Right cardiac atrium (tissue), 5 donors: Measurements from ENCODE around the gene NRP2. TPM values are rescaled to one million over a fixed set of nuclear protein-coding genes. Genes with fewer than 3 reads are reported as not detected.
A peak's percentile ranks its signal among the peaks of the same experiment; 100 is the strongest.

Experiments used
- ATAC-seq, 2 donors: fragments of 200-7000 bp; cut with Tn5 transposase; one replicate each; pipeline versions ENCODE4 v1.8.0 to v1.9.1; 2020; ENCODE audit warnings: moderate library complexity in 2 of 2, mild to moderate bottlenecking in 1 of 2
- DNase-seq, 3 donors: peaks; one replicate each; pipeline ENCODE4 v3.0.0-alpha.2; 2020
- H3K27ac ChIP-seq: one replicate; pipeline ENCODE4 v1.5.1; 2013; ENCODE audit warnings: mild to moderate bottlenecking, low read length, control low read depth, moderate library complexity
- H3K27me3 ChIP-seq: one replicate; pipeline ENCODE4 v1.6.1; 2013; ENCODE audit not compliant: control insufficient read depth, insufficient read depth
- H3K4me1 ChIP-seq: one replicate; pipeline ENCODE4 v1.6.1; 2013; ENCODE audit warnings: low read length; ENCODE audit not compliant: control insufficient read depth, insufficient read depth
- H3K4me3 ChIP-seq: one replicate; pipeline ENCODE4 v1.5.1; 2013; ENCODE audit warnings: low read length, control low read depth
- H3K9me3 ChIP-seq: one replicate; pipeline ENCODE4 v1.6.1; 2013; ENCODE audit warnings: low read length; ENCODE audit not compliant: control insufficient read depth
- WGBS: extraction: QIAGEN DNeasy Blood & Tissue Kit; methylation state at CpG from one replicate; pipeline ENCODE4 v1.1.7; 2013; 5-methylcytosine and 5-hydroxymethylcytosine counted together
- intact Hi-C, 4 donors: fragments of 100-400 bp; cut with DNase I; formaldehyde crosslinking; loops; one replicate each; pipeline versions ENCODE4 v1.11.0 to v1.14.0; 2022 to 2023
- polyA plus RNA-seq: library from polyadenylated mRNA; stranded (reverse); fragments of 200-250 nt; gene quantifications from one replicate; pipeline ENCODE4 v1.2.3, GENCODE V29; 2013
- total RNA-seq, 4 donors: library from RNA; stranded (reverse); fragmentation: NEBNext Ultra II Directional; extraction: Animal tissue kit (Norgen Biotek cat#: 25700); gene quantifications; one replicate each; pipeline ENCODE4 v1.2.1, GENCODE V29; 2021
- donor health status: healthy with polysubstance abuse.
- donor health status: DM: no; HTN: yes; CAD: no.
- donor health status: DM: no; HTN: no; CAD: no.
- donor health status: DM: no; HTN: yes; CAD: no; lungs with severe emphysema.
- donor health status: DM: yes; HTN: yes; CAD: no.

Gene NRP2
- total and polyA plus RNA-seq, 5 donors: 5.7 to 11.1 (median 9.5) TPM

DNA sequence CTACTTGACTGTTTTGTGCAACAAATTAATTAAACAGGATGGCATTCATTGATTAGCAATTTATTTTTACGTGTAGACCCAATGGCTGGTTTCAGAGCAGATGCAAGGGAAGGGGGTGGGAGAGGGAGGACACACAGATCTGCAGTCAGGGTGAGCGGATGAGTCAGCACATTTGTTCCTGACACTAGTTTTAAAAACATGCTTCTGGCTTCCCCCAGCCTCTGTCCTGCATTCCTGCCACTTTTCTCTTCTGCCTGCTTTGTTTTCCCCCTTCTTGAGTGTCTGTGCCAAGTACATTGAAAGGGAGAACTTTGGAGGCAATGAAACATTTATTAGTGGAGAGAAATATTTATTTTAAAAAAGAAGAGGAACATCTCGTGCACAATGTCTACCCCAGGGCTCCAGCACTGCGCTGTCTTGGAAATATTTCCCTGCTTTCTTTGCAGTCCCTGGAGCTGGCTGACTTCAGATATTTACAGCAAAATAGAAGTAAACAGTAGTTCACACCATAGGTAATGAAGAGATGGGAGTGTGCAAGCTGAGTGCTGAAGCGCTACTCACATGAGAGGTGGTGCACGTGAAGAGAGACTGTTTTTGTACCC, 52.2 kb downstream of the NRP2 start:
- DNase-seq (peak in 1 of 3 donors; percentile 70), ATAC-seq (peak; percentile 38 to 57)
- intact Hi-C loops: no loop called here
- H3K9me3 ChIP-seq: no peaks in the 10 kb centered on the region
- no peak overlapping the region for H3K4me3 ChIP-seq
- 57% methylated on average over 6 of the region's 6 CpGs for WGBS
- peak overlapping the region; percentile 18 for H3K27ac ChIP-seq
- H3K4me1 ChIP-seq: peaks cover 3% of the 10 kb centered on the region
- H3K27me3 ChIP-seq: no peaks in the 10 kb centered on the region

DNA sequence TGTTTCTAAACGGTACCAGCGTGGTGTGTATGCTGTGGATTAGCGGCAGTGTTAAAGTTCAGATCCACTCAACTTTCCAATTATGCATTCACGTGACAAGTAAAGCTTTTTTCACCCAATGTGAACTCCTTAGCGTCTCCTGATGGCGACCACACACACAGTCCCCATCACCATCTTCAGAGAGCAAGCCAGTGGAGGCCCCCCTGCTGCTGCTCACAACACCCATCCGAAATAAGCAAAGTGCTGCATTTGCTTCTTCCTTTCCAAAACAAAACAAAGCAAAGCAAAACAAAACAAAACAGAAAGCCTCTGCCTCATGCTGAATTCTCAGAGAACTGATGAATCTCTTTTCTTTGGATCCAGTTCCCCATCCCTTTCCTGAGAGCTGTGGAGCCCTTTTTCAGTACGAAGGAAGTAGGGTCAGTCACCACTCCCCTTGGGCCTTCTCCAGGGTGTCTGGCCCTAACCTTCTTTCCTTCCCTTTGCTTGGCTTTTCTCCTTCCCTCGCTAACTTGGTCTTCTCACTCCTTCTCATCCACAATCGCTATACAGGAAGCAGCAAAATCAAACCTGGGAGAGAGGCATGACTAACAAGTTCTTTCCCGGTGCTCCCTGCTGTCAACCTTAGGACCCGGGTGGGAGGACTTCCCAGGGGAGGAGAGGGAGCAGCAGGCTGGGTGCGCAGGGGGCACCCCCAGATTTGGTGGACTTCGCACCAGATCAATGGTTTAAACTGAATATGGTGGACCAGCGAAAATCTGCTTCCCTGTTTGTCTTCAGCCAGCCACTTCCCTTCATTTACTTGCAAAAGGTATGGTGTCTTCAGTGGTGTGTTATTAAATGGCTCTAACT, 56.0 kb downstream of the NRP2 start:
- intact Hi-C loops: no loop called here
- WGBS: 50% methylated on average over 15 of the region's 15 CpGs
- H3K27me3 ChIP-seq: no peaks in the 10 kb centered on the region
- no peaks in the 10 kb centered on the region for H3K9me3 ChIP-seq
- no peak overlapping the region for H3K4me3 ChIP-seq
- no peak for DNase-seq
- ATAC-seq: peak; percentile 44 to 73
- H3K27ac ChIP-seq: no peak overlapping the region
- H3K4me1 ChIP-seq: peaks cover 3% of the 10 kb centered on the region

DNA sequence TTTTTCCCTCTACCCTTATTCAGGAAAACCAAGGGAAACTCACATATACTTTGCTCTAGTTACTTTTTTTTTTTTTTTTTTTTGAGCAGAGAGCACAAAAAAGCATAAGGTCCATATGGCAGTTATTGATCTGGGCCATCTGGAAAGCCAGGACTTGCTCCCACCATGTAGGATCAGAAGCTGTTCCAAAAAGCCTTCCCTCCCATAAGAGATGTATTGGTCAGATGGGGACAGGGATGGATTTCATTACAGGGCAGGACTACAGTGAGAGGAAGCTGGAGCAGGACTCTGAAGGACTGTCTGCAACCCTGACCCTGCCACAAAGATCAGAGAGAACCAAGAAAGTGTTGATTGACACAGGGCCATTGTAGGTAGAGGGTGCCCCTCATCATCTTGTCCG, 57.3 kb downstream of the NRP2 start:
- H3K27ac ChIP-seq: no peak overlapping the region
- intact Hi-C loops: no loop called here
- WGBS: 100% methylated on average over 1 of the region's 1 CpG

DNA sequence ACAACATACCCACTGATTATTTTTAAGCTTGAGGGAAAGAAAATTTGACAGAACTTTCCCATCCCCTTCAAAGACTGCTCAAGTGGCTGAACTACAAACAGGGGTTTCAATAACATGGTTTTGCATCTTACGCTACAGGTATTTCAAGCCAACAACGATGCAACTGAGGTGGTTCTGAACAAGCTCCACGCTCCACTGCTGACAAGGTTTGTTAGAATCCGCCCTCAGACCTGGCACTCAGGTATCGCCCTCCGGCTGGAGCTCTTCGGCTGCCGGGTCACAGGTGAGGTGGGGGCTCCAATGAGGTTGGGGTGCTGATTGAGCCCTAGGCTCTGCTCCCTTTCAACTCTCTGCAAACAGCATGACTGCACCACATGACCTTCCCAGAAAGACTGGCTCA, 58.1 kb downstream of the NRP2 start:
- intact Hi-C loops: no loop called here
- Histone ChIP-seq H3K9me3 (no peaks in the 10 kb centered on the region), H3K4me1 (peaks cover 3% of the 10 kb centered on the region), H3K27me3 (no peaks in the 10 kb centered on the region), H3K27ac (no peak overlapping the region), H3K4me3 (no peak overlapping the region)
- no peak for ATAC-seq
- DNase-seq: no peak
- 94% methylated on average over 8 of the region's 8 CpGs for WGBS

More for the DNA sequence above, 57.3 kb downstream of the NRP2 start:
- ATAC-seq: no peak
- Histone ChIP-seq H3K9me3 (no peaks in the 10 kb centered on the region), H3K4me3 (no peak overlapping the region), H3K27me3 (no peaks in the 10 kb centered on the region), H3K4me1 (peaks cover 3% of the 10 kb centered on the region)
- no peak for DNase-seq

DNA sequence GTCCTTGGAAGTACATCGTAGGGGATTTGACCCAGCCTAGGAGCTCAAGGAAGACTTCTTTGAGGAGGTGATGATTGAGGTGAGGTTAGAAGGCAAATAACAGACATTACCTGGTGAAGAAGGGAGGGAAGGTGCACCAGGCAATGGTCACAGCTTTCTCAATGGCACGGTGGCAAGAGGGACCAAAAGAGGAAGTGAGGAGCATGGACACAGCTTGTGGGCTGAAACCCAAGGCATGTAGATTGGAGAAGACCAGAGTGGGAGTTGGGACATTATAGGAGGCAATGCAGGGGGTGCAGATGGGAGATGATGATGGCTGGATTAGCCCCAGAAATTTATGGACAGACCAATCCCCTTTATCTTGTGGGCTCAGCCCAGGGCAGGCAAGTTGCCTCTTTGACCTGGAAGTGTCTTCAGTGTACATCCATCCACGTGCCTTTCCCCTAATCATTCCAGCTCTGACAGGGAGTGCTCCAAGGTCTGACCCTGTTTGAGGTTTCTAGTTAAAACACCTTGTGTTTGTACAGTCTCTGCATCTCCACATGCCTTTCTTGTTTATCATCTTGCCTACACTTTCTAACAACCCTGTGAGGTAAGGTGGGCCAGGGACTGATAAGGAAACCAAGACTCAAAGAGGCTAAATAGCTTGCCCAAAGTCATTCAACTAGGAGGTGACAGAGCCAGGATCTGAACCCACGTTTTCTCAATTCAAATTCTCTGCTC, 59.1 kb downstream of the NRP2 start:
- Histone ChIP-seq H3K4me3 (no peak overlapping the region), H3K27me3 (no peaks in the 10 kb centered on the region), H3K4me1 (peaks cover 3% of the 10 kb centered on the region), H3K9me3 (no peaks in the 10 kb centered on the region), H3K27ac (no peak overlapping the region)
- 87% methylated on average over 4 of the region's 4 CpGs for WGBS
- intact Hi-C loops: no loop called here
- no peak for ATAC-seq
- no peak for DNase-seq

DNA sequence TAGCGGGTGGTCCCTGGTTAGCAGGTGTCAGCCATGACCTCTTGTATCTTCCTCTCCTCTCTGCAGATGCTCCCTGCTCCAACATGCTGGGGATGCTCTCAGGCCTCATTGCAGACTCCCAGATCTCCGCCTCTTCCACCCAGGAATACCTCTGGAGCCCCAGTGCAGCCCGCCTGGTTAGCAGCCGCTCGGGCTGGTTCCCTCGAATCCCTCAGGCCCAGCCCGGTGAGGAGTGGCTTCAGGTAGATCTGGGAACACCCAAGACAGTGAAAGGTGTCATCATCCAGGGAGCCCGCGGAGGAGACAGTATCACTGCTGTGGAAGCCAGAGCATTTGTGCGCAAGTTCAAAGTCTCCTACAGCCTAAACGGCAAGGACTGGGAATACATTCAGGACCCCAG, 60.8 kb downstream of the NRP2 start:
- intact Hi-C loops: no loop called here
- no peak for ATAC-seq
- Histone ChIP-seq H3K4me1 (no peaks in the 10 kb centered on the region), H3K27me3 (no peaks in the 10 kb centered on the region), H3K4me3 (no peak overlapping the region), H3K27ac (no peak overlapping the region), H3K9me3 (no peaks in the 10 kb centered on the region)
- no peak for DNase-seq
- 96% methylated on average over 11 of the region's 11 CpGs for WGBS

DNA sequence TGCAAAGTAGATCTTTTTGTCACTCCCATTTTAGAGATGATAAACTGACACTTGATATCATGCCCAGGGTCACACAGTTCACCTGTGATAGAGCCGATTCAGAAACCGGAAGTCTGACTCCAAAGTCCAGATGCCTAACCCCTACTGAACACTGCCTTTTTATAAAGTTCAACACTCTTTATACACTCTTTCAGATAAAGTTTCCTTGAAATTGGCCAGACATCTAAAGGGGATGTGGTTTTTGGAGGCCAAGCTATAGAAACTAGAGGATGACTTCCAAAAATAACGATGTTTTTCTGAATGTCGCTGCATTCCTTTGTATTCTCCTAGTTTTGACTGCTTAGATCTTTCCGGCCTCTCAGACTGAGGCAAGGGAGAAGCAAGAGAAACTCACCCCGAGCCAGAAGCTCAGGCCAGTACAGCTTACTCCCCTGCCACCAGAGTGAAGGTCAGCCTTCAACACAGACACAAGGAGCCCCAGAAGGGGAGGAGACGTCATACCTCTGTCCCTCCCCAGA, 61.8 kb downstream of the NRP2 start:
- H3K4me3 ChIP-seq: no peak overlapping the region
- WGBS: 55% methylated on average over 7 of the region's 7 CpGs
- intact Hi-C loops: no loop called here
- H3K4me1 ChIP-seq: no peaks in the 10 kb centered on the region
- H3K9me3 ChIP-seq: no peaks in the 10 kb centered on the region
- H3K27me3 ChIP-seq: no peaks in the 10 kb centered on the region
- H3K27ac ChIP-seq: no peak overlapping the region
- DNase-seq: no peak
- peak; percentile 25 to 71 for ATAC-seq

DNA sequence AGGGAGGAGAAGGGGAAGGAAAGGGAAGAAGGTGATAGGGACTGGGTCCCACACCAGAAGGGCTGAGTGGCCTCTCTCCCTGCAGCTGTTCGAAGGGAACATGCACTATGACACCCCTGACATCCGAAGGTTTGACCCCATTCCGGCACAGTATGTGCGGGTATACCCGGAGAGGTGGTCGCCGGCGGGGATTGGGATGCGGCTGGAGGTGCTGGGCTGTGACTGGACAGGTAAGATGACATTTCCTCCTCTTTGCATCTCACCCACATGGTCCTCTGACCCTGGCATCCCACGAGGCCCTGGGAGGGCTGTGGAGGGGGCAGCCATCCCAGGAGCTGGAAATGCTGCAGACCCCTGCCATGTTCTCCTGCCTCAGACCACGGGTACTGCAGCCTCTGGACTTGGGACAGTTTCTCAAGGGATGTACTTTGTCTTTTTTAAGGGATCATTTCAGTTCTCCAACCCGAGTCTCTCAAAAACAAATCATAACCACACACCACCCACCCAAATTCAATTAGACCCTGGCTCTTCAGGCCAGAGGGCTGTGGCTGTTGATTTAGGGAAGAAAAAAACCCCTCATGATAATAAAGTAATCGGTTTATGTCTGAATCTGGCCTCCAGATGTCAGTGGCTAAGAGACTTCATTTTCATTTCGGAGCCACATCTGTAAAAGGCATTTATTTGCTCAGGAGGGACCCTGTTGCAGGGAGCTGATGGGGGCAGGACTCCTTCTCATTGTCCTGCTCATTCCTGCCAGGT, 63.5 kb downstream of the NRP2 start:
- no peaks in the 10 kb centered on the region for H3K27me3 ChIP-seq
- intact Hi-C loops: no loop called here
- H3K27ac ChIP-seq: no peak overlapping the region
- H3K4me1 ChIP-seq: no peaks in the 10 kb centered on the region
- no peak overlapping the region for H3K4me3 ChIP-seq
- 93% methylated on average over 14 of the region's 14 CpGs for WGBS
- ATAC-seq (no peak), DNase-seq (no peak)
- no peaks in the 10 kb centered on the region for H3K9me3 ChIP-seq

DNA sequence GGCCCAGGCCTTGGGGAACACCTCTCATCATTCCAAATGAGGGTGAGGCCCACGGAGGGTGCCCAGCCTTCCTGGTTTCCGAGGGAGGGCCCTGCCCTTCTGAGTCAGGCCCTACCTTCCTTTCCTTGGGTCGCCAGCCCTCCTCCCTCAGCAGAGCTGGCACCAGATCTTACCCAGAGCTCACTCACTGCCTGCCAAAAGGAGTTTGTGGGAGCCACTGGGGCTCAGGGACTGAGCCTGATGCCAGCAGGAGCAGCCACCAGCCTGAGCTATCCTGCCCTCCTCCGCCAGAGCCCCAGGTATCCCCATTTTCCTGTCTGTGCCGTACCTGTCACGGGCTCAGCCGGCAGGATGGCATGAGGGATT, 64.1 kb downstream of the NRP2 start:
- intact Hi-C loops: no loop called here
- peak in 1 of 2 donors; percentile 22 for ATAC-seq
- H3K4me1 ChIP-seq: no peaks in the 10 kb centered on the region

DNA sequence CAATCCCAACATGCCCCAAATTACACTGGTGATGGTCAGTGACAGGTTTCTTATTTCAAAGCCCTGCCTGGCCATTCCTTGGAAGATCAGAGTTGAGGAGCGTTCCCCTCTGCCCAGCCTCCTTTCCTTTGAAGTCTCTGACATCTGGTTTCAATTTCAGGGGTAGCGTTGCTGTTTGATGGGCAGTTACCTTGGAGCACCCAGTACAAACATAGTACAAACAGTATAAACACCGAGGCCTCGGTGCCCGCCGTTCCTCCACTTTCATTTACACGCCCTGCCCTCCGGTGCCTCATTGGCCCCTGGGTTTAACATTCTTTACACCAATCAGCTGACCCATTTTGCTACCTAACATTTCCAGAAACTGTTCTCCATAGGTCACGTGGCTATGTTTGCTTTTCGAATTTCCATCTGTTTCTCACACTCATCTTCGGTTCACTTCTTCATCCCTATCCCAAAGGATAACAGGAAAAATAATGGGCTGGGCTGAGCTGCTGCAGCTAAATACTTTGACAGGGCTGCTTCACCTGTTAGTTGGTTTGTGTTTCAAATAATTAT, 65.6 kb downstream of the NRP2 start:
- DNase-seq (no peak), ATAC-seq (no peak)
- Histone ChIP-seq H3K4me3 (no peak overlapping the region), H3K27ac (no peak overlapping the region), H3K27me3 (no peaks in the 10 kb centered on the region), H3K4me1 (no peaks in the 10 kb centered on the region), H3K9me3 (no peaks in the 10 kb centered on the region)
- 91% methylated on average over 11 of the region's 11 CpGs for WGBS
- intact Hi-C loops: no loop called here

More for the DNA sequence above, 64.1 kb downstream of the NRP2 start:
- H3K9me3 ChIP-seq: no peaks in the 10 kb centered on the region
- no peak overlapping the region for H3K27ac ChIP-seq
- WGBS: 92% methylated on average over 7 of the region's 7 CpGs
- H3K27me3 ChIP-seq: no peaks in the 10 kb centered on the region
- H3K4me3 ChIP-seq: no peak overlapping the region
- no peak for DNase-seq
